ENCODE results near the gene HIRA. TPM values are rescaled to one million over a fixed set of nuclear protein-coding genes. Genes with fewer than 3 reads are reported as not detected.

HIRA gene
- total and polyA plus RNA-seq, 9 of the 15 experiments (the other 6 are each of a cell fraction or from before 2014, with no cell fraction given), result 0.96 to 132 (median 58.4) TPM

- TF ChIP-seq ZNF512 (tag; IDR thresholded peaks at IDR 0.05) (no peak), POLR2H (tag; IDR thresholded peaks at IDR 0.05; ENCODE audit: low read depth) (no peak), HDAC3 (IDR thresholded peaks at IDR 0.05; ENCODE audit: borderline replicate concordance, partially characterized antibody) (no peak), ETV1 (tag; conservative IDR thresholded peaks at IDR 0.05; ENCODE audit: low read depth) (no peak), NELFE (IDR thresholded peaks at IDR 0.05; ENCODE audit: insufficient read depth, insufficient read length) (no peak), SREBF2 (CRISPR knock-in tag; IDR thresholded peaks at IDR 0.05) (no peak), ZNF655 (CRISPR knock-in tag; IDR thresholded peaks at IDR 0.05) (no peak), SOX6 (IDR thresholded peaks at IDR 0.05) (no peak), ZNF780A (CRISPR knock-in tag; IDR thresholded peaks at IDR 0.05) (no peak), HIVEP1 (CRISPR knock-in tag; IDR thresholded peaks at IDR 0.05) (no peak), RUNX1 (IDR thresholded peaks at IDR 0.05; ENCODE audit: low read depth) (no peak), CBX2 (IDR thresholded peaks at IDR 0.05; ENCODE audit: insufficient read depth, low read length, poor library complexity, severe bottlenecking) (no peak), ZFP1 (CRISPR knock-in tag; IDR thresholded peaks at IDR 0.05) (no peak), MLX (CRISPR knock-in tag; conservative IDR thresholded peaks at IDR 0.05) (0 out of 4 replicates have a peak, but pooled peaks of 1 of the 2 experiments have one; percentile 83), ESRRB (CRISPR knock-in tag; IDR thresholded peaks at IDR 0.05; ENCODE audit: borderline replicate concordance) (no peak), ELF2 (CRISPR knock-in tag; IDR thresholded peaks at IDR 0.05) (no peak), STAT6 (CRISPR knock-in tag; IDR thresholded peaks at IDR 0.05) (0 out of 2 replicates have a peak, but pooled peaks have one; percentile 88), SMARCA4 (IDR thresholded peaks at IDR 0.05) (no peak), MYC (IDR thresholded peaks at IDR 0.05; ENCODE audit: low read depth, low read length) (peak; percentile 52; the same call in 1 of the 2 replicates), MYC (CRISPR knock-in tag; IDR thresholded peaks at IDR 0.05; ENCODE audit: borderline replicate concordance, low read depth) (no peak)
These were observed 49.3 kb upstream of the HIRA start (continued) for GRCh38 chr22:19480789-19481188.
